PC-3 (cell line): ENCODE results near the gene MFN1.

Source experiments
- CTCF ChIP-seq: fragments of 300-600 bp; sonication (generic); conservative IDR thresholded peaks from 2 replicates; pipeline ENCODE4 v1.5.1; 2017; ENCODE audit warnings: antibody characterized with exemption, low read depth, mild to moderate bottlenecking, low read length
- EZH2 ChIP-seq: fragments of 300-600 bp; sonication (generic); IDR thresholded peaks from one replicate; pipeline ENCODE4 v1.6.1; 2017; ENCODE audit warnings: antibody characterized with exemption, mild to moderate bottlenecking, low read length; ENCODE audit not compliant: unreplicated experiment

- TF ChIP-seq CTCF (no peak), EZH2 (no peak)
Measured at GRCh38 chr3:179308001-179308400, 39.5 kb upstream of the MFN1 start.
